ENCODE results near the gene HMGN4. TPM values are rescaled to one million over a fixed set of nuclear protein-coding genes. Genes with fewer than 3 reads are reported as not detected.
A peak's percentile ranks its signal among the peaks of the same experiment; 100 is the strongest.

Gene HMGN4
- total RNA-seq, 1 donor from 2014 or later: 42.9 TPM

DNA sequence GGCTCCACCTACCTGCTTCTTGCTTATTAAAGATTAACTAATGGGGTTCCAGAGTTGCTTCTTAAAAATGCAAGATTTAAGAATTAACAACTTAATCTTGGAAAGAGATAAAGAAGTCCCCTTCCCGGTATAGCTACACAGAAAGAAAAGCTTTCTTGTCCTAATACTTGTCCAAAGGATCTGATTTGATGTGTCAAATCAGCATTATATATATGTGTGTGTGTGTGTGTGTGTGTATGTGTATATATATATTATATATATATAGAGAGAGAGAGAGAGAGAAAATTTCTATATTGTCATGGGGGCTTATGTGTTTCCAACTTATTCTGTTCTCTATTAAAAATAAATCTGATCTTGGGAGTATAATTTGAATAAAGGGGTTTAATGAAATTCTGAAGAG lies 4.6 kb upstream of the HMGN4 start:
- Histone ChIP-seq H3K27me3 (ENCODE audit: low read depth) (no peaks in the 10 kb centered on the region), H3K9me3 (no peaks in the 10 kb centered on the region), H3K27ac (peak overlapping the region; percentile 67), H3K4me1 (peaks cover 27% of the 10 kb centered on the region), H3K36me3 (no peaks in the 10 kb centered on the region), H3K4me3 (peak overlapping the region; percentile 65)
- TF ChIP-seq, protein P1, sequence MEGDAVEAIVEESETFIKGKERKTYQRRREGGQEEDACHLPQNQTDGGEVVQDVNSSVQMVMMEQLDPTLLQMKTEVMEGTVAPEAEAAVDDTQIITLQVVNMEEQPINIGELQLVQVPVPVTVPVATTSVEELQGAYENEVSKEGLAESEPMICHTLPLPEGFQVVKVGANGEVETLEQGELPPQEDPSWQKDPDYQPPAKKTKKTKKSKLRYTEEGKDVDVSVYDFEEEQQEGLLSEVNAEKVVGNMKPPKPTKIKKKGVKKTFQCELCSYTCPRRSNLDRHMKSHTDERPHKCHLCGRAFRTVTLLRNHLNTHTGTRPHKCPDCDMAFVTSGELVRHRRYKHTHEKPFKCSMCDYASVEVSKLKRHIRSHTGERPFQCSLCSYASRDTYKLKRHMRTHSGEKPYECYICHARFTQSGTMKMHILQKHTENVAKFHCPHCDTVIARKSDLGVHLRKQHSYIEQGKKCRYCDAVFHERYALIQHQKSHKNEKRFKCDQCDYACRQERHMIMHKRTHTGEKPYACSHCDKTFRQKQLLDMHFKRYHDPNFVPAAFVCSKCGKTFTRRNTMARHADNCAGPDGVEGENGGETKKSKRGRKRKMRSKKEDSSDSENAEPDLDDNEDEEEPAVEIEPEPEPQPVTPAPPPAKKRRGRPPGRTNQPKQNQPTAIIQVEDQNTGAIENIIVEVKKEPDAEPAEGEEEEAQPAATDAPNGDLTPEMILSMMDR (IDR thresholded peaks at IDR 0.05): no peak
- no peak for DNase-seq
- ATAC-seq: no peak
- intact Hi-C loops (cut with DNase I): no loop called here

DNA sequence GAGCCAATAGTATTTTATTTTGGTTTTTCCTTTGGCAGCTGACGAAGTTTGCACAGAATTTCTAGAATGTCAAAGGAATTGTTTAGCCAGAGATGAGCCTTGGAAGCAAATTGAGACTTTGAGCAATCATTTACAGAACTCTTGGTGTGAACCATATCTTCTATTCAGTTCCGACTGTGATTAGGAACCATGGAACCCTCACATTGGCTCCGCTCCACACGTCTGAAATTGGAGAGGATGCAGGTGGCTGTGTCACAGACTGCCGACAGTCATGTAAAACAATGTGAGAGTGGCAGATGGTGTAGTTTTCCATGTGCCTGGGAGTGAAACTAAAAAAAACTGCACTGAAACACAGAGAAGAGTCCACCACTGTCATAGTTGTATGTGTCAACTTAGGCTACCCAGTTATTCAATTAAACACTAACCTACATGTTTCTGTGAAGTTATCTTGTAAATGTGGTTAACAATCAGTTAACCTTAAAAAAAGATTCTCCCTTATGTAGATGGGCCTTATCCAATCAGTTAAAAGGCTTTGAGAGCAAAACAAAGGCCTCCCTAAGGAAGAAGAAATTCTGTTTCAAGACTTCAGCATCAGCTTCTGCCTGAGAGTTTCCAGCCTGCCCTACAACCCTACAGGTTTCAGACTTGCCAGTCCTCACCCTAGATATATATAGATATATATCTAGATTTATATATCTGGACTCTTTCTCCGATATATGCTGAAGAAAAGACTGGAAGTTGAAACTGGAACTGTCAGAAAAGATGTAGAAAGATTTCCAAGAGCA lies 3.3 kb upstream of the HMGN4 start:
- Histone ChIP-seq H3K27me3 (ENCODE audit: low read depth) (no peaks in the 10 kb centered on the region), H3K9me3 (no peaks in the 10 kb centered on the region), H3K36me3 (no peaks in the 10 kb centered on the region), H3K27ac (no peak overlapping the region), H3K4me1 (peaks cover 37% of the 10 kb centered on the region), H3K4me3 (no peak overlapping the region)
- intact Hi-C loops (cut with DNase I): no loop called here
- ATAC-seq: no peak
- TF ChIP-seq, protein P1 (IDR thresholded peaks at IDR 0.05): no peak
- no peak for DNase-seq

DNA sequence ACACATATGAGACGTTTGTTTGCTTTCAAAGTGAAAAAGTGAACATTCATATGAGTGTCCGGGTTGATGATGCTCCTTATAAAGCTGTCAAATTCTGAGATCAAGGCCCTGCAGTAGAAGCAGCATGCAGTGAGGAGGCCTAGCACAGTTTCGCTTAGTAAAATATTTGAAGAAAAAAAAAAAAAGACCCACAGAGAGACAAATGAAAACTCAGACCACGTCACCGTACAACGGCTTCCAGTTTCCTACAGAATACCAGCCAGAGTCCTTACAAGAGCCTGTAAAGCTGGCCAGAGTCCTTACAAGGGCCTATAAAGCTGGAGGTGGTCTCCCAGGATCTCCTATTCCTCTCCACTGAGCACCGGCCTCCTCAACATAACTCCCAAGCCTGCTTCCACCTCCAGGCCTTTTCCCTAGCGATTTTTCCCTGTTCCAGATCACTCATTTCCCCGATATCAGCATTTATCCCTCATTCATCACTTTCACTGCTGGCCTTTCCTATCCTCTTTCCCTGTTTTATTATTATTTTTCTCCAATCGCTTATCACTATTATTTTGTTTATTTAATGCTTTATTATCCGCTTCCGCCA lies 1.5 kb upstream of the HMGN4 start:
- H3K4me3 ChIP-seq: peak overlapping the region; percentile 86
- no peaks in the 10 kb centered on the region for H3K9me3 ChIP-seq
- H3K36me3 ChIP-seq: no peaks in the 10 kb centered on the region
- peaks cover 39% of the 10 kb centered on the region for H3K4me1 ChIP-seq
- no peaks in the 10 kb centered on the region for H3K27me3 ChIP-seq (ENCODE audit: low read depth)
- no peak for DNase-seq
- ATAC-seq: no peak
- peak overlapping the region; percentile 96 for H3K27ac ChIP-seq
- TF ChIP-seq, protein P1 (IDR thresholded peaks at IDR 0.05): no peak
- intact Hi-C loops (cut with DNase I): no loop called here

DNA sequence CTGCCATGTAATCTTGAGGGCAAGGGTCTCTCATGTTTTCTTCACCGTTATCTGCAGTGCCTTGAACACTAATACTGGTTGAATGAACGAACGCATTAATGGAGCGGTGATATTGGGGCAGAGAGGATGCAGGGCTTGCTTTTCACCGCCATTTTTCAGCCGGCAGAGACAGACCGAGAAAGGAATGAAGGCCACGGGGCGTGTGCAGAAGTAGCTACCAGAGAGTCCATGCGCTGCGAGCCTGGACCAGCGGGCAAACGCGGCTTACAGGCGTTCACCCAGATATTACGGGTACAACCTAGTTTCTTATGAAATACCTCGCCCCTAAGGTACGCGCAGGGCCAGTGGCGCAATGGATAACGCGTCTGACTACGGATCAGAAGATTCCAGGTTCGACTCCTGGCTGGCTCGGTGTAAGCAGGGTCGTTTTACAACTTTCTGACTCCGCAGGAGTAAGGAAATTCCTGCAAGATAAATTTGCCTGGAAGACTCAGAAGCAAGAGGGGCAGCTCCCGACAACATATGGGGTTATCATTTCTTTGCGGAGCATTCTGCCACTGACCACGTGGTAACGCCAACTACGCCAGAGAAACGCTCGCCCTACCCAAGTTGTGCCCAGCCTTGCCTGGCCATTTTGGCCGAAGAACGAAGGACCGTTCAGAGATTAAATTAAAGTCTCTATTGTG lies 863 bp upstream of the HMGN4 start:
- H3K27ac ChIP-seq: peak overlapping the region; percentile 96
- H3K4me1 ChIP-seq: peaks cover 35% of the 10 kb centered on the region
- H3K27me3 ChIP-seq (ENCODE audit: low read depth): no peaks in the 10 kb centered on the region
- peaks cover under 1% of the 10 kb centered on the region for H3K36me3 ChIP-seq
- ATAC-seq: peak; percentile 86 to 90
- DNase-seq: peak; percentile 93
- H3K9me3 ChIP-seq: no peaks in the 10 kb centered on the region
- peak overlapping the region; percentile 86 for H3K4me3 ChIP-seq
- TF ChIP-seq, protein P1 (IDR thresholded peaks at IDR 0.05): no peak
- intact Hi-C loops (cut with DNase I): no loop called here

DNA sequence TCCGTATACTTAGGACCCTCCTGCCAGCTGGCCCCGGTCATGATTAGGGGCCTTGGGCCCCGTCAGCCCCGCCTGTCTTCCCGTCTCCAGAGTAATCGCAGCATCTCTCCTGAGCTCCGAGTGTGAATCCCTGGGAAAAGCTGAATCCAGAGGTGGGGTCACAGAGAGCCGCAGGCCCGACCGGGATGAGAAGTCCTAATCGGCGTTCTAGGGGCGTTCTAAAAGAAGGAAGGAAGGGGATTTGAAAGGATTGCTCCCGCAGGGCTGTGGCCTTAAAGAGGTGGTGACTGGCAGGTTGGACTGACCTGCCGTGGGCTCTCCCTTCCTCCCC lies 371 bp downstream of the HMGN4 start:
- DNase-seq: no peak
- TF ChIP-seq, protein P1 (IDR thresholded peaks at IDR 0.05): no peak
- intact Hi-C loops (cut with DNase I): no loop called here

More for the DNA sequence above, 371 bp downstream of the HMGN4 start:
- Histone ChIP-seq H3K9me3 (no peaks in the 10 kb centered on the region), H3K4me3 (peak overlapping the region; percentile 86), H3K36me3 (peaks cover 12% of the 10 kb centered on the region), H3K27me3 (ENCODE audit: low read depth) (no peaks in the 10 kb centered on the region), H3K4me1 (peaks cover 29% of the 10 kb centered on the region), H3K27ac (peak overlapping the region; percentile 96)
- peak in 1 of 2 donors; percentile 6 for ATAC-seq

Measured in lower lobe of right lung (tissue), 2 donors.